Liver (tissue), 9 donors: ENCODE data around the gene NUDT16L1. TPM values are rescaled to one million over a fixed set of nuclear protein-coding genes. Genes with fewer than 3 reads are reported as not detected.
A peak's percentile ranks its signal among the peaks of the same experiment; 100 is the strongest.

Source experiments
- DNase-seq: peaks from one replicate; pipeline ENCODE4 v3.0.0-alpha.2; 2017; ENCODE audit warnings: low spot score
- H3K27ac ChIP-seq, 2 donors: one replicate each; pipeline ENCODE4 v1.7.0; 2013; ENCODE audit warnings: inconsistent platforms in 2 of 2, low read length in 2 of 2, control low read depth in 1 of 2, low read depth in 1 of 2, mild to moderate bottlenecking in 1 of 2
- H3K27me3 ChIP-seq, 4 donors: one replicate each; pipeline versions ENCODE4 v1.6.1 to v1.7.0; 2013; ENCODE audit warnings: low read length in 3 of 4, inconsistent platforms in 1 of 4, mild to moderate bottlenecking in 1 of 4, moderate library complexity in 1 of 4; ENCODE audit not compliant: control insufficient read depth in 4 of 4, insufficient read depth in 4 of 4
- H3K36me3 ChIP-seq, 4 donors: one replicate each; pipeline versions ENCODE4 v1.6.1 to v1.7.0; 2013; ENCODE audit warnings: low read length in 3 of 4, mild to moderate bottlenecking in 3 of 4, low read depth in 1 of 4, moderate library complexity in 1 of 4; ENCODE audit not compliant: control insufficient read depth in 4 of 4, insufficient read depth in 3 of 4
- H3K4me1 ChIP-seq, 4 donors: one replicate each; pipeline versions ENCODE4 v1.6.1 to v1.7.0; 2013; ENCODE audit warnings: low read length in 3 of 4, mild to moderate bottlenecking in 3 of 4, moderate library complexity in 1 of 4; ENCODE audit not compliant: control insufficient read depth in 4 of 4, insufficient read depth in 4 of 4
- H3K4me3 ChIP-seq, 3 donors: one replicate each; pipeline versions ENCODE4 v1.6.1 to v1.7.0; 2013; ENCODE audit warnings: low read length in 3 of 3, control low read depth in 1 of 3, low read depth in 1 of 3, mild to moderate bottlenecking in 1 of 3
- H3K9ac ChIP-seq, 2 donors: one replicate each; pipeline ENCODE4 v1.7.0; 2013; ENCODE audit warnings: low read length in 2 of 2, mild to moderate bottlenecking in 2 of 2, moderate library complexity in 2 of 2, control low read depth in 1 of 2, low read depth in 1 of 2
- H3K9me3 ChIP-seq, 4 donors: one replicate each; pipeline versions ENCODE4 v1.6.1 to v1.7.0; 2013; ENCODE audit warnings: low read length in 3 of 4; ENCODE audit not compliant: control insufficient read depth in 4 of 4
- CTCF ChIP-seq: fragments of 150-350 bp; IDR thresholded peaks from 2 replicates; pipeline ENCODE4 v1.5.1; 2017; ENCODE audit warnings: improper control_type of control experiment, low read depth, low read length; ENCODE audit not compliant: missing input control
- EGR1 ChIP-seq, 2 donors: IDR thresholded peaks; 2 replicates each; pipeline ENCODE4 v1.6.1; 2016 to 2018; ENCODE audit warnings: antibody characterized with exemption in 2 of 2, low read depth in 2 of 2
- FOXA1 ChIP-seq: IDR thresholded peaks from 2 replicates; pipeline ENCODE4 v1.6.1; 2016; ENCODE audit warnings: antibody characterized with exemption
- FOXA2 ChIP-seq: IDR thresholded peaks from 2 replicates; pipeline ENCODE4 v1.6.1; 2016; ENCODE audit warnings: antibody characterized with exemption
- GABPA ChIP-seq, 2 donors: IDR thresholded peaks in 1 of 2; conservative IDR thresholded peaks in 1 of 2; 2 replicates each; pipeline ENCODE4 v1.6.1; 2016; ENCODE audit warnings: antibody characterized with exemption in 2 of 2, mild to moderate bottlenecking in 1 of 2, moderate library complexity in 1 of 2
- HNF4A ChIP-seq, 2 donors: conservative IDR thresholded peaks; 2 replicates each; pipeline ENCODE4 v1.6.1; 2016; ENCODE audit warnings: antibody characterized with exemption in 2 of 2, mild to moderate bottlenecking in 2 of 2
- HNF4G ChIP-seq: IDR thresholded peaks from 2 replicates; pipeline ENCODE4 v1.6.1; 2016; ENCODE audit warnings: antibody characterized with exemption
- JUND ChIP-seq, 2 donors: IDR thresholded peaks; 2 replicates each; pipeline ENCODE4 v1.6.1; 2016; ENCODE audit warnings: antibody characterized with exemption in 2 of 2
- MAX ChIP-seq: IDR thresholded peaks from 2 replicates; pipeline ENCODE4 v1.6.1; 2016; ENCODE audit warnings: antibody characterized with exemption
- NR2F2 ChIP-seq: IDR thresholded peaks from 2 replicates; pipeline ENCODE4 v1.6.1; 2016; ENCODE audit warnings: antibody characterized with exemption
- REST ChIP-seq: IDR thresholded peaks from 2 replicates; pipeline ENCODE4 v1.6.1; 2016; ENCODE audit warnings: antibody characterized with exemption, mild to moderate bottlenecking
- RXRA ChIP-seq, 2 donors: IDR thresholded peaks; 2 replicates each; pipeline ENCODE4 v1.6.1; 2017 to 2018; ENCODE audit warnings: antibody characterized with exemption in 2 of 2, mild to moderate bottlenecking in 1 of 2
- SP1 ChIP-seq: IDR thresholded peaks from 2 replicates; pipeline ENCODE4 v1.6.1; 2018; ENCODE audit warnings: antibody characterized with exemption, mild to moderate bottlenecking
- TAF1 ChIP-seq: conservative IDR thresholded peaks from 2 replicates; pipeline ENCODE4 v1.6.1; 2016; ENCODE audit warnings: antibody characterized with exemption, mild to moderate bottlenecking
- YY1 ChIP-seq: IDR thresholded peaks from 2 replicates; pipeline ENCODE4 v1.6.1; 2016; ENCODE audit warnings: antibody characterized with exemption, mild to moderate bottlenecking
- WGBS: extraction: QIAGEN DNeasy Blood & Tissue Kit; methylation state at CpG from one replicate; pipeline ENCODE4 v1.1.7; 2013; 5-methylcytosine and 5-hydroxymethylcytosine counted together
- polyA plus RNA-seq, 2 donors: library from polyadenylated mRNA; stranded (reverse) in 1 of 2; unstranded in 1 of 2; fragments of 200-250 nt in 1 of 2; fragments of >200 nt in 1 of 2; fragmentation: Nextera tagmentation in 1 of 2; extraction: Ambion mirVana in 1 of 2; gene quantifications; one replicate each; pipeline versions ENCODE4 v1.2.1 to v1.2.3, GENCODE V29; 2013 to 2015
- total RNA-seq, 2 donors: library from RNA; depleted of rRNA; stranded (reverse); fragments of >200 nt; gene quantifications; one replicate each; pipeline ENCODE4 v1.2.3, GENCODE V29; 2014
- donor health status: healthy.
- donor health status: healthy.
- donor health status: healthy.
- donor health status: healthy.
- donor health status: healthy.

The NUDT16L1 gene
- total and polyA plus RNA-seq, 4 donors: 22.4 to 43.4 (median 36.3) TPM

GRCh38 chr16:4689864-4690704, 3.3 kb upstream of the NUDT16L1 start:
- Histone ChIP-seq H3K27ac (no peak overlapping the region), H3K9ac (no peak overlapping the region), H3K27me3 (no peaks in the 10 kb centered on the region), H3K9me3 (no peaks in the 10 kb centered on the region), H3K36me3 (peaks cover 0 to 13% (median 4%) of the 10 kb centered on the region in 4 donors), H3K4me1 (peaks cover 11 to 88% (median 65%) of the 10 kb centered on the region in 4 donors), H3K4me3 (no peak overlapping the region)
- WGBS: 68% methylated on average over 31 of the region's 31 CpGs
- DNase-seq: no peak
- TF ChIP-seq FOXA2 (no peak), RXRA (IDR thresholded peaks at IDR 0.05) (peak in 1 of 2 donors; percentile 8)

GRCh38 chr16:4690946-4691665, 2.3 kb upstream of the NUDT16L1 start:
- DNase-seq: no peak
- Histone ChIP-seq H3K36me3 (peaks cover 0 to 23% (median 6%) of the 10 kb centered on the region in 4 donors), H3K9ac (no peak overlapping the region), H3K27ac (no peak overlapping the region), H3K9me3 (no peaks in the 10 kb centered on the region), H3K4me3 (no peak overlapping the region), H3K27me3 (no peaks in the 10 kb centered on the region), H3K4me1 (peaks cover 11 to 81% (median 60%) of the 10 kb centered on the region in 4 donors)
- WGBS: 69% methylated on average over 19 of the region's 19 CpGs
- TF ChIP-seq REST (no peak), JUND (IDR thresholded peaks at IDR 0.05) (no peak), RXRA (IDR thresholded peaks at IDR 0.05) (no peak), FOXA1 (no peak), HNF4G (no peak)

GRCh38 chr16:4691666-4692412, 1.5 kb upstream of the NUDT16L1 start:
- H3K27me3 ChIP-seq: no peaks in the 10 kb centered on the region
- TF ChIP-seq NR2F2 (no peak), MAX (no peak), CTCF (no peak), TAF1 (no peak), HNF4A (conservative IDR thresholded peaks at IDR 0.05) (no peak), FOXA1 (no peak), GABPA (IDR thresholded peaks at IDR 0.05 in 1 of 2, conservative IDR thresholded peaks at IDR 0.05 in 1 of 2) (no peak), REST (no peak), YY1 (no peak), RXRA (IDR thresholded peaks at IDR 0.05) (no peak), FOXA2 (no peak), SP1 (no peak), JUND (IDR thresholded peaks at IDR 0.05) (no peak), EGR1 (IDR thresholded peaks at IDR 0.05; ENCODE audit: low read depth in 2 of 2) (no peak)
- 85% methylated on average over 20 of the region's 20 CpGs for WGBS
- peaks cover 11 to 74% (median 53%) of the 10 kb centered on the region in 4 donors for H3K4me1 ChIP-seq
- no peak overlapping the region for H3K9ac ChIP-seq
- DNase-seq: no peak
- H3K9me3 ChIP-seq: no peaks in the 10 kb centered on the region
- H3K36me3 ChIP-seq: peaks cover 2 to 25% (median 6%) of the 10 kb centered on the region in 4 donors
- peak overlapping the region in 1 of 2 donors; percentile 71 for H3K27ac ChIP-seq
- H3K4me3 ChIP-seq: no peak overlapping the region
